Endothelial cell of umbilical vein (primary cell): ENCODE data around the gene TMBIM6. TPM values are rescaled to one million over a fixed set of nuclear protein-coding genes. Genes with fewer than 3 reads are reported as not detected.

ENCODE experiments used
- BruUV-seq: library from RNA; stranded (reverse); fragments of 400-500 nt; replicated peaks from 2 replicates; lab custom pipeline; 2021; lab: Mats Ljungman, UMichigan
- CTCF ChIA-PET: fragments of 300-600, 350-600 bp; sonication (Branson Sonifier 250); formaldehyde crosslinking; loops from one replicate; lab custom pipeline; 2021; ENCODE audit warnings: antibody characterized with exemption, inconsistent platforms; lab: Charles Lee
- POLR2A ChIA-PET: fragments of 300-600, 350-600 bp; sonication (Branson Sonifier 250); formaldehyde crosslinking; loops from one replicate; lab custom pipeline; 2021; ENCODE audit warnings: antibody characterized with exemption, inconsistent platforms; lab: Charles Lee
- DNase-seq: peaks from one replicate; pipeline ENCODE4 v3.0.0-alpha.2; 2011; ENCODE audit warnings: low read depth, low spot score
- FAIRE-seq: peaks from 2 replicates; lab custom pipeline; 2011; peaks lifted over from hg19 to GRCh38; lab: Jason Lieb, UNC
- H2AFZ ChIP-seq: 2 replicates; pipeline ENCODE4 v1.6.0; 2012; ENCODE audit warnings: low read depth, low read length, control low read depth, inconsistent platforms
- H3K27ac ChIP-seq: 2 replicates; pipeline ENCODE4 v1.5.1; 2011; ENCODE audit warnings: low read depth, mild to moderate bottlenecking, control low read depth, low read length, moderate library complexity; ENCODE audit not compliant: insufficient read depth
- H3K27me3 ChIP-seq, 2 experiments: 2 replicates each; pipeline versions ENCODE4 v1.6.0 to v1.6.1; 2011; ENCODE audit warnings: low read length in 2 of 2, mixed read lengths in 1 of 2; ENCODE audit not compliant: control insufficient read depth in 2 of 2, insufficient read depth in 2 of 2
- H3K36me3 ChIP-seq, 2 experiments: 2 replicates in 1 of 2; 3 replicates in 1 of 2; pipeline ENCODE4 v1.5.1; 2011; ENCODE audit warnings: low read length in 2 of 2, mild to moderate bottlenecking in 1 of 2, moderate library complexity in 1 of 2; ENCODE audit not compliant: control insufficient read depth in 2 of 2, insufficient read depth in 2 of 2; ENCODE audit errors: extremely low read depth in 1 of 2
- H3K4me1 ChIP-seq: 3 replicates; pipeline ENCODE4 v1.5.1; 2011; ENCODE audit warnings: mild to moderate bottlenecking, low read length; ENCODE audit not compliant: control insufficient read depth, insufficient read depth; ENCODE audit errors: extremely low read depth
- H3K4me2 ChIP-seq: 2 replicates; pipeline ENCODE4 v1.6.1; 2011; ENCODE audit warnings: low read length, control low read depth, mixed read lengths; ENCODE audit not compliant: insufficient read depth
- H3K4me3 ChIP-seq, 3 experiments: fragments of 200-600 bp in 1 of 3; sonication (generic), shearing (Covaris generic) in 1 of 3; replicated peaks in 1 of 3; 2 replicates each; pipeline ENCODE4 v1.5.1; 2011 to 2016; ENCODE audit warnings: control low read depth in 3 of 3, low read length in 3 of 3, mild to moderate bottlenecking in 2 of 3, inconsistent platforms in 1 of 3, low read depth in 1 of 3, moderate library complexity in 1 of 3; ENCODE audit not compliant: insufficient read depth in 1 of 3
- H3K79me2 ChIP-seq: 2 replicates; pipeline ENCODE4 v1.6.0; 2012; ENCODE audit warnings: low read length, inconsistent platforms; ENCODE audit not compliant: control insufficient read depth, insufficient read depth
- H3K9ac ChIP-seq: replicated peaks from 2 replicates; pipeline ENCODE3; 2011; ENCODE audit warnings: low read length, control low read depth; ENCODE audit not compliant: insufficient read depth; ENCODE audit errors: extremely low read depth
- H3K9me1 ChIP-seq: replicated peaks from 3 replicates; pipeline ENCODE4 v1.6.0; 2011; ENCODE audit warnings: mild to moderate bottlenecking, low read length; ENCODE audit not compliant: control insufficient read depth, insufficient read depth; ENCODE audit errors: extremely low read depth
- H3K9me3 ChIP-seq: replicated peaks from 2 replicates; pipeline ENCODE4 v1.5.1; 2012; ENCODE audit warnings: low read length, inconsistent platforms; ENCODE audit not compliant: control insufficient read depth, insufficient read depth
- H4K20me1 ChIP-seq: replicated peaks from 2 replicates; pipeline ENCODE3; 2011; ENCODE audit warnings: mild to moderate bottlenecking, low read length; ENCODE audit not compliant: control insufficient read depth, insufficient read depth; ENCODE audit errors: extremely low read depth
- CTCF ChIP-seq, 2 donors: IDR thresholded peaks; 1 replicate in 1 of 2; 2 replicates in 1 of 2; pipeline ENCODE4 v1.5.1; 2011; ENCODE audit warnings: low read length in 2 of 2, mild to moderate bottlenecking in 2 of 2, moderate library complexity in 2 of 2, control low read depth in 1 of 2, inconsistent platforms in 1 of 2, low read depth in 1 of 2; ENCODE audit not compliant: insufficient read depth in 1 of 2; ENCODE audit errors: extremely low read depth in 1 of 2
- EZH2 ChIP-seq: IDR thresholded peaks from 2 replicates; pipeline ENCODE4 v1.6.1; 2012; ENCODE audit warnings: borderline replicate concordance, low read depth, mild to moderate bottlenecking, moderate library complexity, low read length, inconsistent platforms; ENCODE audit not compliant: severe bottlenecking
- FOS ChIP-seq: IDR thresholded peaks from 2 replicates; pipeline ENCODE4 v1.6.1; 2011; ENCODE audit warnings: mild to moderate bottlenecking, low read length, moderate library complexity, borderline replicate concordance; ENCODE audit not compliant: insufficient read depth
- GATA2 ChIP-seq: IDR thresholded peaks from 2 replicates; pipeline ENCODE4 v1.7.0; 2011; ENCODE audit warnings: low read depth, mild to moderate bottlenecking, moderate library complexity, mixed read lengths, low read length; ENCODE audit not compliant: insufficient read length, insufficient read depth
- JUN ChIP-seq: IDR thresholded peaks from 2 replicates; pipeline ENCODE4 v1.6.1; 2011; ENCODE audit warnings: borderline replicate concordance, low read depth; ENCODE audit not compliant: insufficient read length, insufficient read depth
- MAX ChIP-seq: IDR thresholded peaks from 2 replicates; pipeline ENCODE4 v1.6.1; 2011; ENCODE audit not compliant: insufficient read depth, insufficient read length
- MYC ChIP-seq: IDR thresholded peaks from one replicate; pipeline ENCODE4 v1.6.1; 2011; ENCODE audit warnings: mild to moderate bottlenecking, low read depth, low read length
- POLR2A ChIP-seq: IDR thresholded peaks from 2 replicates; pipeline ENCODE4 v1.6.1; 2012; ENCODE audit warnings: low read depth, mild to moderate bottlenecking, control low read depth, low read length
- POLR2AphosphoS5 ChIP-seq: IDR thresholded peaks from 2 replicates; pipeline ENCODE4 v1.6.1; 2012; ENCODE audit warnings: low read depth, mild to moderate bottlenecking, control low read depth, low read length, moderate library complexity; ENCODE audit not compliant: insufficient read depth
- dilution Hi-C: fragments of 300-500 bp; cut with MboI; formaldehyde crosslinking; loops from one replicate; pipeline ENCODE4 v1.15.0; 2019; ENCODE audit warnings: low sequenced_read_pairs; ENCODE audit not compliant: extremely low pct_ligation_motif_present
- intact Hi-C: fragments of 100-400 bp; cut with micrococcal nuclease; formaldehyde crosslinking; loops from one replicate; pipeline ENCODE4 v1.10.0; 2022
- polyA plus RNA-seq, 4 experiments: library from polyadenylated mRNA; depleted of rRNA in 3 of 4; stranded (reverse) in 3 of 4; unstranded in 1 of 4; fragments of >200 nt; gene quantifications; 2 replicates each; pipeline versions ENCODE4 v1.2.1 to v1.2.3, GENCODE V29; 2011 to 2012; ENCODE audit warnings: missing spikeins in 1 of 4
- total RNA-seq: library from RNA; stranded (reverse); gene quantifications from 2 replicates; pipeline ENCODE4 v1.2.3, GENCODE V29; 2021

TMBIM6 gene
- total and polyA plus RNA-seq, 2 donors (not counting 3 experiments of a cell fraction or from before 2014, with no cell fraction given) = 393 to 579 TPM

- Histone ChIP-seq H3K27me3 (no peaks in the 10 kb centered on the region), H3K4me1 (peaks cover 9% of the 10 kb centered on the region), H3K9me3 (no peaks in the 10 kb centered on the region), H3K4me2 (no peak overlapping the region), H2AFZ (no peak overlapping the region), H3K79me2 (no peaks in the 10 kb centered on the region), H4K20me1 (no peaks in the 10 kb centered on the region), H3K9ac (no peak overlapping the region), H3K4me3 (no peak overlapping the region), H3K9me1 (no peaks in the 10 kb centered on the region), H3K36me3 (peaks cover 0 to 26% of the 10 kb centered on the region in 2 experiments), H3K27ac (no peak overlapping the region)
- dilution Hi-C loops = no loop called here
- FAIRE-seq (no peak), DNase-seq (no peak)
- CTCF ChIA-PET = interaction anchor here (0.6 to 1.7 kb wide), 3 partner anchors 29 to 278 kb away, joined by 3 to 5 read pairs (median 3); partner anchors contain the start of gene TMBIM6
- TF ChIP-seq GATA2 (no peak), MAX (no peak), EZH2 (no peak), MYC (no peak), FOS (no peak), POLR2AphosphoS5 (no peak), JUN (no peak), POLR2A (no peak), CTCF (IDR thresholded peaks at IDR 0.05; ENCODE audit: extremely low read depth in 1 of 2, insufficient read depth in 1 of 2, low read depth in 1 of 2, low read length in 2 of 2) (no peak)
- intact Hi-C loops = no loop called here
- BruUV-seq = no TSS peak
- POLR2A ChIA-PET = no interaction called here
Measured at GRCh38 chr12:49792181-49792970, 51.0 kb downstream of the TMBIM6 start.
